ENCODE measurements around the gene GTF2E1. TPM values are rescaled to one million over a fixed set of nuclear protein-coding genes. Genes with fewer than 3 reads are reported as not detected.

Gene GTF2E1
- total RNA-seq, 1 donor from 2014 or later: 45.9 TPM

GRCh38 chr3:120801484-120801883, 58.9 kb downstream of the GTF2E1 start:
- no peak for DNase-seq

GRCh38 chr3:120802916-120803315, 60.4 kb downstream of the GTF2E1 start:
- no peak for DNase-seq

- no peak for DNase-seq
Measured at GRCh38 chr3:120816728-120817127, 74.2 kb downstream of the GTF2E1 start.

DNA sequence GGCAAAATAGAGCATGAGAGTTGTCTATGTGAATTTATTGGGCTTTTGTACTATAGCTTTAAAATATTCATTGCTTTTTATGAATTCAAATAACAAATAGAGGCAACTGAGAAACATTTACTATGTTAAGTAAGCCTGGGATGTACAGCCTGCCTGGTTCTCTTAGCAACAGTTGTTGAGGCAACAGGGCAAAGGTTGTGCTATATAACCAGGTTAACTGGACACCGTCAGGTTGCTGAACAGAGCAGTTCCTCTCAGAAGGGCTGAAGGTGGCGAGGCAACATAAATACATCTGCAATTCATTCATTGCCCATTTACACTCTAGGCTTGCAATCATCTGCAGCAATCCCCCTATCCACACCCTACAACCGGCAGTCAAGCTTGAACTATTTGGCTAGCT, 78.2 kb downstream of the GTF2E1 start:
- DNase-seq: no peak

DNA sequence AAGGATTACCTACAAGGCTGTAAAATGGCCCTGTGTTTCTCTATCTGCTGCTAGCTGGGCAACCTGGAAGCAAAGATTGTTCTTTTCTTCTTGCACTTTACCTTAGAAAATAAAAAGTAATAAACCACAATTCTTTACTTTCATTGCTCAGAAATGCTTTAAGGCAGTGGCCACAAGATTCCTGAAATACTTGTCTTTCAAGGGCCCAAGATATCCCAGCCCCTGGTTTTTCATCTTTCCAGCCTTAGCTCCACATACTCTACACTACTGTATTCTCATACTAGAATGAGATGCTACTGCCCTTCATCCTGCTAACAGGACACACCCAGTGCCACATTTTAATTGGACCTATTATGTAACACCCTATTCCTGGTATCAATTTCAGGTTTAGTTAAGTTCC, 78.9 kb downstream of the GTF2E1 start:
- DNase-seq: no peak

GRCh38 chr3:120823156-120823555, 80.6 kb downstream of the GTF2E1 start:
- DNase-seq: no peak

DNA sequence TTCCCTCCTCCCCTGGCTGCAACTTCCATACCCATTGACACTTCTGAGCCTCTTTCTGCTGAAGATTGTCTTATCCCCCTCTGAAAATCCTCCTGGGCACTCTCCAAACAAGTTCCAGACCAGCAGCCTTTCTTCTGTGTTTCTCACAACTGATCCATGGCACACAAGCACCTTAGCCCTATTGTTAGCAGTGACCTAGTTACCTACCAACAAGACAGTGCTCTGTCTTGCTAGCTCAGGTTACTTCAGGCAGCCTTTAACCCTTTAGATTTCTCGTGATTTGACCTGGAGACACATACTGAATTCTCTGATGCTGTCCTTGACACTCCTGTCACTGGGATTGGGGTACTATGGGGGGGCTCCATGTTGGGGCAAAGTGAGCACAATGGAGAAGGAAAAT, 82.1 kb downstream of the GTF2E1 start:
- no peak for DNase-seq

DNA sequence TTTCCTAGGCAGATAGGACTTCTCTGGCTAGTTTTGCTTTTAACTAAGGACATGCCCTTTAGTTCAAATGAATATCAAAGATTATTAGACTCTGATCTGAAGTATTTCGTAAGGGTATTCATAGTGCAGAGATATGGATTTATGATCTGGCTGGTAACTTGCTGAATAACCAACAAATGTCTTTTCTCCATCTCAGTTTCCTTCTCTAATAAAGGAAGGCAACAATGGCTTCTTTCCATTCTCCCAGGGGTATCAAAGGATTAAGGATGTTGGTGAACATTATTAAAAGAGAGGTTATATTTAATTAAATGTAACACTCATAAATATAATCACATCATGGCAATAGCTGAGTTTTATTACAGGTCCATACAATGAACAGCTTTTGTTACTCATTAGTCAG, 86.3 kb downstream of the GTF2E1 start:
- DNase-seq: no peak

- no peak for DNase-seq
Measured at GRCh38 chr3:120831066-120831465, 88.5 kb downstream of the GTF2E1 start.

Other genes starting within 250 kb of the GTF2E1 start
- 21.3 and 52.5 TPM in 2 replicates for gene NDUFB4, start 146.4 kb upstream of the GTF2E1 start, total RNA-seq
- 0.60 and 2.4 TPM in 2 replicates for gene HGD, start 60.5 kb upstream of the GTF2E1 start, total RNA-seq
- gene RABL3, start 228 bp upstream of the GTF2E1 start, total RNA-seq: 19.9 and 25.0 TPM in 2 replicates
- 0.05 TPM in 1 of 2 replicates, not detected in the other for gene STXBP5L, start 165.5 kb downstream of the GTF2E1 start, total RNA-seq

All from dermis blood vessel endothelial cell (primary cell).